ENCODE measurements around the gene SPAST. TPM values are rescaled to one million over a fixed set of nuclear protein-coding genes. Genes with fewer than 3 reads are reported as not detected.
"Not testable (repeated sequence)": the region's sequence is repeated elsewhere in the genome, so short reads cannot be mapped to it uniquely, and the experiment has no call there.

SPAST gene
- total RNA-seq = 9.4 TPM

- ATAC-seq (peak; percentile 93), DNase-seq (ENCODE audit: low spot score) (peak; percentile 98)
These were observed at the start of gene SPAST for GRCh38 chr2:32063310-32064020. SPAST (plus strand) TSS chr2:32063556; CDS start chr2:32063832, 276 bp downstream.

GRCh38 chr2:32018789-32019482 is 44.4 kb upstream of the SPAST start:
- ATAC-seq; DNase-seq (ENCODE audit: low spot score): not testable (repeated sequence)

GRCh38 chr2:32034198-32034887 is 29.0 kb upstream of the SPAST start:
- ATAC-seq = not testable (repeated sequence)

GRCh38 chr2:32039447-32040219 is 23.7 kb upstream of the SPAST start, which contains the start of gene DPY30:
DPY30 (minus strand) TSS chr2:32039805; CDS start chr2:32039456, 349 bp downstream.
- DNase-seq (ENCODE audit: low spot score) (peak; percentile 94), ATAC-seq (peak; percentile 98)

More at GRCh38 chr2:32034198-32034887, 29.0 kb upstream of the SPAST start:
- DNase-seq (ENCODE audit: low spot score) = not testable (repeated sequence)

- DNase-seq (ENCODE audit: low spot score) (no peak), ATAC-seq (no peak)
These were observed 19.8 kb upstream of the SPAST start for GRCh38 chr2:32043561-32043960.

GRCh38 chr2:32051836-32052439 is 11.4 kb upstream of the SPAST start:
- no peak for ATAC-seq

GRCh38 chr2:32054583-32054982 is 8.8 kb upstream of the SPAST start:
- not testable (repeated sequence) for ATAC-seq

More at GRCh38 chr2:32051836-32052439, 11.4 kb upstream of the SPAST start:
- DNase-seq (ENCODE audit: low spot score) = no peak

GRCh38 chr2:32058130-32058529 is 5.2 kb upstream of the SPAST start:
- no peak for DNase-seq (ENCODE audit: low spot score)
- no peak for ATAC-seq

More at GRCh38 chr2:32054583-32054982, 8.8 kb upstream of the SPAST start:
- DNase-seq (ENCODE audit: low spot score) = not testable (repeated sequence)

- no peak for ATAC-seq
- DNase-seq (ENCODE audit: low spot score) = no peak
These were observed 3.1 kb upstream of the SPAST start for GRCh38 chr2:32060266-32060665.

- DNase-seq (ENCODE audit: low spot score) (no peak), ATAC-seq (no peak)
These were observed 1.9 kb upstream of the SPAST start for GRCh38 chr2:32061430-32061829.

- DNase-seq (ENCODE audit: low spot score) (peak; percentile 53), ATAC-seq (peak; percentile 1)
These were observed 1.1 kb upstream of the SPAST start for GRCh38 chr2:32061973-32062861.

GRCh38 chr2:32064021-32064601 is 755 bp downstream of the SPAST start:
- ATAC-seq (peak; percentile 21), DNase-seq (ENCODE audit: low spot score) (no peak)

GRCh38 chr2:32064713-32065112 is 1.4 kb downstream of the SPAST start:
- no peak for ATAC-seq

GRCh38 chr2:32067549-32067948 is 4.2 kb downstream of the SPAST start:
- no peak for ATAC-seq

More at GRCh38 chr2:32064713-32065112, 1.4 kb downstream of the SPAST start:
- DNase-seq (ENCODE audit: low spot score) = no peak

GRCh38 chr2:32074134-32074506 is 10.8 kb downstream of the SPAST start:
- ATAC-seq (peak; percentile 81), DNase-seq (ENCODE audit: low spot score) (no peak)

More at GRCh38 chr2:32067549-32067948, 4.2 kb downstream of the SPAST start:
- DNase-seq (ENCODE audit: low spot score) = no peak

GRCh38 chr2:32095671-32096070 is 32.3 kb downstream of the SPAST start:
- DNase-seq (ENCODE audit: low spot score) (no peak), ATAC-seq (no peak)

GRCh38 chr2:32108111-32108510 is 44.8 kb downstream of the SPAST start:
- DNase-seq (ENCODE audit: low spot score) = no peak
- no peak for ATAC-seq

- no peak for DNase-seq (ENCODE audit: low spot score)
- ATAC-seq = no peak
These were observed 54.7 kb downstream of the SPAST start for GRCh38 chr2:32118055-32118454.

- no peak for ATAC-seq
- DNase-seq (ENCODE audit: low spot score) = no peak
These were observed 55.8 kb downstream of the SPAST start for GRCh38 chr2:32119161-32119560.

Measured in left lobe of liver (tissue), 2 donors.